ENCODE measurements around the gene WDSUB1.
A peak's percentile ranks its signal among the peaks of the same experiment; 100 is the strongest.

Gene WDSUB1

GRCh38 chr2:159219394-159219998 is 67.0 kb downstream of the WDSUB1 start:
- no peak for DNase-seq

- no peak for DNase-seq
Observed at GRCh38 chr2:159218389-159218788, 68.1 kb downstream of the WDSUB1 start.

- no peak for DNase-seq
Observed at GRCh38 chr2:159217676-159218075, 68.8 kb downstream of the WDSUB1 start.

- no peak for DNase-seq
Observed at GRCh38 chr2:159215116-159215515, 71.4 kb downstream of the WDSUB1 start.

GRCh38 chr2:159214325-159214865 is 72.1 kb downstream of the WDSUB1 start:
- DNase-seq: no peak

- DNase-seq: no peak
Observed at GRCh38 chr2:159213296-159213695, 73.2 kb downstream of the WDSUB1 start.

- no peak for DNase-seq
Observed at GRCh38 chr2:159211447-159212396, 74.8 kb downstream of the WDSUB1 start.

GRCh38 chr2:159209341-159210306 is 76.9 kb downstream of the WDSUB1 start:
- DNase-seq: peak; percentile 12

- DNase-seq: no peak
Observed at GRCh38 chr2:159208438-159208837, 78.1 kb downstream of the WDSUB1 start.

GRCh38 chr2:159206736-159207380 is 79.6 kb downstream of the WDSUB1 start:
- no peak for DNase-seq

- no peak for DNase-seq
Observed at GRCh38 chr2:159204381-159205144, 81.9 kb downstream of the WDSUB1 start.

GRCh38 chr2:159202568-159203071 is 83.9 kb downstream of the WDSUB1 start:
- DNase-seq: no peak

GRCh38 chr2:159201360-159202063 is 85.0 kb downstream of the WDSUB1 start:
- DNase-seq: peak; percentile 49

GRCh38 chr2:159200498-159200897 is 86.0 kb downstream of the WDSUB1 start:
- no peak for DNase-seq

GRCh38 chr2:159199761-159200465 is 86.6 kb downstream of the WDSUB1 start:
- DNase-seq: no peak

- no peak for DNase-seq
Observed at GRCh38 chr2:159199236-159199635, 87.3 kb downstream of the WDSUB1 start.

- no peak for DNase-seq
Observed at GRCh38 chr2:159196393-159196925, 90.0 kb downstream of the WDSUB1 start.

GRCh38 chr2:159195697-159196096 is 90.8 kb downstream of the WDSUB1 start:
- no peak for DNase-seq

GRCh38 chr2:159194241-159194640 is 92.3 kb downstream of the WDSUB1 start:
- DNase-seq: no peak

GRCh38 chr2:159193791-159194190 is 92.7 kb downstream of the WDSUB1 start:
- DNase-seq: no peak
